GM18517 (cell line): Measurements from ENCODE around the gene IMP3.
"Not testable (repeated sequence)": the region's sequence is repeated elsewhere in the genome, so short reads cannot be mapped to it uniquely, and the experiment has no call there.

Experiments
- ATAC-seq: cut with Tn5 transposase; IDR thresholded peaks from one replicate; pipeline ENCODE4 v1.9.1; 2021; ENCODE audit warnings: mild to moderate bottlenecking, moderate library complexity; ENCODE audit not compliant: unreplicated experiment

The IMP3 gene

GRCh38 chr15:75639709-75640482, at the start of gene IMP3:
Gene IMP3, minus strand, starts transcription at chr15:75640224. Its CDS starts 56 bp downstream, at chr15:75640168.
- ATAC-seq, result peak; percentile 78

GRCh38 chr15:75689429-75689828, 49.4 kb upstream of the IMP3 start:
- ATAC-seq, result not testable (repeated sequence)

DNA sequence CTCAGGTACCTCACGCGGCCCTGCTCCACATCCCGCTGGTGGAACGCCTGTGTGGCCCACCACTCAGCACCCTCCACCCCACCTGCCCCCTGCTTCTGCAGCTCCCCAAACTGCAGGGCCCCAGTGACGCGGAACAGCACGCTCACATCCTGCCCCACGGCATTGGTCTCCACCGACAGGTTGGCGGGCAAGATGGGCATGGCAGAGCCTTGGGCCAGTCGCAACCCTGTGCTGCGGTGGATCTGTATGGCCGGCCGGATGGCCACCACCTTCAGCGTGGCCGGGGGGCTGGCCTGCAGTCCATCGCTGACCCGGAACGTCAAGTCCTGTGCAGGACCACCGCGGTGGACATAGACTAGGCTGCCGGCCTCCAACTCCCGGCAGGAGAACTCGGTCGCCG, 48.8 kb upstream of the IMP3 start:
- ATAC-seq, result no peak

DNA sequence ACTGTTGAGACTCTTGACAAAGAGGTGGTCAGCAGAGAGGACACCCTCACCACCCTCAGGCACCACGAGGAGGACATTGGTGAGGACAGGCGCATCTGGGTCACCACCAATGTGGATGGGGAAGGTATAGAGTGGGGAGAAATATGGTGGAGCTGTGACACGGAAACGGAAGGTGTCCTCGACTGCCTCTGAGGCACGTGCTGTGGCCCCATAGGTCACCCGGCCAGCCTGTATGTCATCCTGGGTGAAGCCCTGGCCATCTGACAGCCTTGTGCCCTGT, 48.2 kb upstream of the IMP3 start:
- no peak for ATAC-seq

- ATAC-seq, result no peak
Measured at GRCh38 chr15:75687486-75688277, 47.7 kb upstream of the IMP3 start.

GRCh38 chr15:75686212-75686642, 46.2 kb upstream of the IMP3 start:
- ATAC-seq, result not testable (repeated sequence)

DNA sequence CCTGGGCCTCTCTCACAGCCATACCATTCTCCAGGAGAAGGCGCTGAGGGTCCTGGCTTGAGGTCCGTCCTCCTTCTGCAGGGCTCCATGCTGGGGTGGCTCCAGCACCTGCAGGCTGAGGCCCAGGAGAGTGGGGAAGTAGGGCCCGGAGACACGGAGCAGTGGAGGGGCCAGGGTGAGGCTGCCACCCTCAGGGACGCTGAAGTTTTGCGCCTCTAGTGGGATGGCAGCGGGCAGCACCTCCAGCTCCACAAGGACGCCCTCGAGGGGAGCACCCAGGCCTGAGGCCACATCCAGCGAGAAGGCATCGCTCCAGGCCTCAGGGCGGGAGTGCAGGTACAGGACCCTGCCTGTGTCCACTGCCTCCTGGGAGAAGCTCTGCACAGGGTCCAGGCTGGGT, 45.2 kb upstream of the IMP3 start:
- ATAC-seq, result no peak

- ATAC-seq, result no peak
Measured at GRCh38 chr15:75684648-75685047, 44.6 kb upstream of the IMP3 start.

GRCh38 chr15:75683646-75684312, 43.8 kb upstream of the IMP3 start:
- ATAC-seq, result not testable (repeated sequence)

DNA sequence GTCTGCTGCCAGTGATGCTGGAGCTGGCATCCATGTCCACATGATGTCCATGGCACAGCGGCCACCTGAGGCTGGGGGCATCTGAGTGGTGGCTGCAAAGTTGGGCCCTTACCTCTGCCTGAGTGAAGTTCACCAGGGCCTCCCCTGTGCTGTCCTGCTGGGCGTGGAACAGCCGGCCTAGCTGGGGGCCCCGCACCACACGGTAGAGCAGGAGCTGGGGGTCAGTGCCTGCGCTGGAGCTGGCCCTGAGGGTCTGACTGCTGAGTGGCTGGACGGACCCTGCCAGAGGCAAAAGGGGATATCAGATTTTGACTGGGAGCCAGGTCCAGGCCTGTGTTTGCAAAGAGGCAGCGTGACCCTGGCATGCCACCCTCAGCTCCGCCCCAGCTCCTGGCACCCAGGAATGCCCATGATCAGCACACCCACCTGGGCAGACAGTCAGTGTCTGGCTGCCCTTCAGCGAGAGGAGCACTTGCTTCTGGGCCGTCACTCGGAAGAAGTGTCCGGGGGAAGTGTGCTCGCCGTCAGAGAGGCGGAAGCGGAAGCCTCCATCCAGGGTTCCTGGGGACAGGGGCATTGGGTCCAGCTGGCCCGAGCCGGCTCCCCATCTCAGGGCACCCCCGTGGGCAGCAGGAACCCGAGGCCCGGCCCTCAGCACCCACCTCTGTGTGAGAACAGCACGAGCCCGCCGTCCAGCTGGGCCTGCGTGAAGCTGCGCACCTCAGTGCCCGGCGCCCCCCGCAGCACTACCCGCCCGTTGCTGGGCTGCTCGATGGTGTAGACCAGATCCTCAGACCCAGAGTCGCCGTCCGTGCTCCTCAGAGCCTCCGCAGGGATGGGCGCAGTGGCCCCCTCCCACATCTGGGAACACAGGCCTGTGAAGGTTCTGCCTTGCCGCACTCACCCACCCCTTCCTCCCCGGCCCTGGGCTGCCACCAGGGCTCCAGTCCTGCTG, 42.4 kb upstream of the IMP3 start:
- no peak for ATAC-seq

DNA sequence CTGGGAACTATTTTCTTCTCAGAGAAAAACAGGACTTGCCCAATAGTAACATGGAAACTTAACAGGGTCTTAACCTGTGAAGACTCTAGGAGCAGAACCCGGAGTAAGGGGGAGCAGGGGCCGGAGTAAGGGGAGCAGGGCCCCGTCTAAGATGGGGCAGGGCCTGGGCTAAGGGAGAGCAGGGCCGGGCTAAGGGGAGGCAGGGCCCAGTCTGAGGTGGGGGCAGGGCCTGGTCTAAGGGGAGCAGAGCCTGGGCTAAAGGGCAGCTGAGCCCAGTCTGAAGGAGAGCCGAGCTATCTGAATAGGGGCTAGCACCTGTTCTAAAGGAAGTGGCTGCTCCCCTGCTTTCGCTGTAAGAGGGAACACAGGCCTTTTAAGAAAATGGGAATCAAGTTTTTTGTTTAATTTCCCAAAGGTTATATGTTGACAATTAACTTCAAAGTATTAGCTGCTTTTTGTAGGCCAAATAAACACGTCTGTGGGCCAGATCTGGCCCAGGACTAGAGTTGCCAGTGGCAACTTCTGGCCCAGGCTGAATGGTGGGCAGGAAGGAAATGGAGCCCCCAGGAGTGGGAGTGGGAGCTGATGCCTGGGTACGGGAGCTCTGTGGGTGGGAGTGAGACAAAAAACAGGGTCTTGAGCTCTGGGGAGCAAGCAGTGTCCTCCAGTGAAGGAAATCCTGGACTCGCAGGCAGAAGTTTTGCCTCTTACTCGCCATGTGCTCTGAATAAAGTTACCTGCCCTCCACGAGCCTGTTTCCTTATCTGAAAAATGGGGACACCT, 40.2 kb upstream of the IMP3 start:
- no peak for ATAC-seq

GRCh38 chr15:75678324-75678690, 38.3 kb upstream of the IMP3 start:
- ATAC-seq, result not testable (repeated sequence)

DNA sequence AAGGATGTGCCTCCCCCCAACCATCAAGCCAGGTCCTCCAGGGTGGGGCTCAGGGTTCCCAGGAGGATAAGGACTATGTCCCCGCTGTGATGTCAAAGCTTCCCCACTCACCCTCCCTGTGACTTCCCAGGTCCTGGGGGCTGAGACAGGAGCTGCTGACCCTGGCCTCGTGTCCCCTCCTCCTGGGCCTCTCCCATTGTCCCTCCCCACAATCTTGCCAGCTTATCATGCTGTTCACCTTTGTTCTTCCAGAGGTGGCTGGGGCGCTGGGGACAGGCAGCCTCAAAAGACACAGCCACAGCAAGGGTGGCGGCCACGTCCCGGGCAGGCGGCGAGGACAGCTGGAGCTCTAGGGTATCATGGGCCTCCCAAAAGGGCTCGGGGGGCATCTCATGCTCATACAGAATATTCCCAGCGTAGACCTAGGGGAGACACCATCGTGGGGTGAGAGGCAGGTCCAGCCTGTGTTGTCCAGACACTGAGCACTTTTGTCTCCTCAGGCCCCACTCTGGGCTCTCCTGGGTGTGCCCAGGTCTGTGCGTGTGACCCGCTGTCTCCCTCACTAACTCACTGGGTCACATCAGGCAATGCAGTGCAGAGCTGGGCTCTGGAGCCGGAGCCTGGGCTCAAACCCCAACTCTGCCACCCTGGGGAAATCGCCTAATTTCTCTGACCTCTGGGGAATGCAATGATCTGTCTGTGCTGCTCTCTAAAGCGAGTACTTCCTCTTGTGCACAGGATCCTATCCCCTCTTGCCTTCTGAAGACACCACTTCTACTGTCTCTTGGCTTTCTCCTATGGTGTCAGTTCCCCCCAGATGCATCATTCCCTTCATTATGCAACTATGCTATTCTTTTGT, 37.7 kb upstream of the IMP3 start:
- no peak for ATAC-seq

DNA sequence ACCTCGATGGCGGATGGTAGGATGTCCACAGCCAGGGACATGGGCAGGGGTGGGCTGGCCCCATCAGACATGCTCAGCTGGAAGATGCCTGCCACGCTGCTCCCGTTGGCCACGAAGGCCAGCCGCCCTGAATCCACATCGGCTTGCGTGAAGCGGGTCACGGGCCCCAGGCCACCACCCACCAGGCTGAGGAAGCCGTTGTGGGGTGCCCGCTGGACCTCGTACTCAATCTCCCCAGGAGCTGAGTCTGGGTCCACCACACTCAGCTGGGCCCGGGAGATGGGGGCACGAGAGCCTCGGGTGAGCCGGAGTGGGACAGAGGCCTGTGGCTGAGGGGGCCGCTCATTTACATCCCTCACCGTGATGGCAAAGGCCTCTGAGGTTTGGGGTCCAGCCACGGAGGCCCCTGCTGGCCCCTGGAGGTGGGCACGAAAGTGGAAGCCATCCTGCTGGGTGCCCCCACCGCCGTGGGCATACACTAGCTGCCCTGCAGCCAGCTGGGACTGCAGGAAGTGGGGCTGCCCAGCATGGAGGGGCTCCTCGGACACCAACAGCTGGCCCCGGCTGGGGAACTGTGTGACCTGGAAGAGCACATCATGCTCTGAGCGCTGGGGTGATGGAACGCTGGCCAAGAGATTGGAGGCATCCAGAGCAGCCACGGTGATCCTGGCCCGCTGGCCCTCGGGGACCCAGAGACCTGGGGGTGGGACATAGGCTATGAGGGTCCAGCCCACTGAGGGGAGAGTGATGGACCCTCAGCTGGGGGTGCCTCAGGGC, 36.9 kb upstream of the IMP3 start:
- no peak for ATAC-seq

- ATAC-seq, result no peak
Measured at GRCh38 chr15:75675579-75676404, 35.8 kb upstream of the IMP3 start.

- no peak for ATAC-seq
Measured at GRCh38 chr15:75674366-75674765, 34.3 kb upstream of the IMP3 start.

DNA sequence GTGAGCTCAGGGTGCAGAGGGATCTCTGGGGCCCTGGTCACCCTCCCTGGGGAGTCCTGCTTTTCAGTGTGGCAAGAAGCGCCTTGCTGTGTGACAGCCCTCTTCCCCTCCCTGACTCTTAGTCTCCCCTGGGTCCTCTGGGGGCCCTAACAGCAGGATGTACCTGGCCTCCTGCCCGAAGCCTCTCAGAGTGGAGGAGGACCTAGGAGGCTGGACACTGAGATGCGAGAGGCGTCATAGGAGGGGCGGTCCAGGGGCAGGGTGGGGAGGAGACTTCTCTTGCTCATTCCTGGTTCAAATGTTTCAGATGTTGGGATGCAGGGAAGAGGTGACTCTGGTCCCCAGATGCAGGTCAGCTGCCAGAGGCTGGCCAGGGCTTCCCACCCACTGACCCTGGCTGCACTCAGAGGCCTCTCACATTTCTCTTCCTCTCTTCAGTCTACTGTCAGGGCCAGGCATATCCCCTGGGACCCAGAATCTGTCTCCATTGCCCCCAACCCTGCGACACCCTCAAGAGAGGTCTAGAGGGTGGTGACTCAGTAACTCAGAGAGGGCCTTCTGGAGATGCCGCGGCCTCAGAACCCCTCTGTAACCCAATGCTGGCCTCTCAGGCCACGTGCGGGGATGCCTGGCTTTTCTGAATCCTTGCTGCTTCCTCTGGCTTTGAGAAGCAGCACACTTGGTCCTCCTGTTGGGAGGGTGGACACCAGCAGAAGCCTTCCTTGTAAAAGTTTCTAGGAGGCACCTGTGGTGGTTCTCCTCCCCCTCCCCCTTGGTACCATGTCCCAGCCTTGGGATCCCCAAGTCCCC, 33.6 kb upstream of the IMP3 start:
- ATAC-seq, result no peak
